CD14-positive monocyte (primary cell): ENCODE results near the gene NUP210. TPM values are rescaled to one million over a fixed set of nuclear protein-coding genes. Genes with fewer than 3 reads are reported as not detected.

ENCODE experiments used
- DNase-seq, 3 donors: peaks; one replicate each; pipeline ENCODE4 v3.0.0-alpha.2; 2011 to 2022
- H2AFZ ChIP-seq: 2 replicates; pipeline ENCODE4 v1.6.0; 2012; ENCODE audit warnings: mild to moderate bottlenecking, low read depth, low read length, inconsistent platforms; ENCODE audit not compliant: insufficient read depth, poor library complexity, severe bottlenecking
- H3K27ac ChIP-seq, 2 donors: 1 replicate in 1 of 2; 2 replicates in 1 of 2; pipeline ENCODE4 v1.5.1; 2012 to 2013; ENCODE audit warnings: low read length in 2 of 2, control low read depth in 1 of 2, inconsistent platforms in 1 of 2, low read depth in 1 of 2, mild to moderate bottlenecking in 1 of 2
- H3K27me3 ChIP-seq, 2 donors: one replicate each; pipeline versions ENCODE4 v1.6.0 to v1.6.1; 2011 to 2013; ENCODE audit warnings: low read length in 2 of 2; ENCODE audit not compliant: control insufficient read depth in 2 of 2, insufficient read depth in 2 of 2
- H3K36me3 ChIP-seq, 2 donors: replicated peaks in 1 of 2; 1 replicate in 1 of 2; 2 replicates in 1 of 2; pipeline versions ENCODE4 v1.5.1 to v1.6.1; 2012 to 2013; ENCODE audit warnings: low read length in 2 of 2, control low read depth in 1 of 2, inconsistent platforms in 1 of 2, mild to moderate bottlenecking in 1 of 2; ENCODE audit not compliant: insufficient read depth in 2 of 2, control insufficient read depth in 1 of 2
- H3K4me1 ChIP-seq, 2 donors: 1 replicate in 1 of 2; 2 replicates in 1 of 2; pipeline versions ENCODE4 v1.5.1 to v1.6.1; 2012 to 2013; ENCODE audit warnings: low read length in 2 of 2, control low read depth in 1 of 2, inconsistent platforms in 1 of 2, mild to moderate bottlenecking in 1 of 2, moderate library complexity in 1 of 2; ENCODE audit not compliant: insufficient read depth in 2 of 2, control insufficient read depth in 1 of 2
- H3K4me2 ChIP-seq: replicated peaks from 2 replicates; pipeline ENCODE3; 2012; ENCODE audit warnings: low read length, moderate library complexity, mild to moderate bottlenecking; ENCODE audit not compliant: poor library complexity, severe bottlenecking; ENCODE audit errors: extremely low read depth
- H3K4me3 ChIP-seq, 3 experiments: fragments of 200-600 bp in 1 of 3; sonication (generic) in 1 of 3; replicated peaks in 1 of 3; 1 replicate in 2 of 3; 2 replicates in 1 of 3; pipeline ENCODE4 v1.5.1; 2011 to 2013; ENCODE audit warnings: low read length in 3 of 3, mild to moderate bottlenecking in 3 of 3, control low read depth in 2 of 3, low read depth in 2 of 3, inconsistent platforms in 1 of 3, moderate library complexity in 1 of 3
- H3K79me2 ChIP-seq: 2 replicates; pipeline ENCODE4 v1.6.0; 2012; ENCODE audit warnings: mild to moderate bottlenecking, control low read depth, inconsistent platforms, low read length, moderate library complexity; ENCODE audit not compliant: insufficient read depth
- H3K9ac ChIP-seq: 2 replicates; pipeline ENCODE4 v1.6.0; 2017; ENCODE audit warnings: low read length, mild to moderate bottlenecking; ENCODE audit not compliant: insufficient read depth, poor library complexity, severe bottlenecking
- H3K9me3 ChIP-seq, 2 donors: replicated peaks in 1 of 2; 1 replicate in 1 of 2; 2 replicates in 1 of 2; pipeline versions ENCODE4 v1.5.1 to v1.6.1; 2012 to 2013; ENCODE audit warnings: low read length in 2 of 2, control low read depth in 1 of 2; ENCODE audit not compliant: control insufficient read depth in 1 of 2, insufficient read depth in 1 of 2
- H4K20me1 ChIP-seq: 2 replicates; pipeline ENCODE4 v1.6.0; 2012; ENCODE audit warnings: mild to moderate bottlenecking, low read length, control low read depth, moderate library complexity; ENCODE audit not compliant: insufficient read depth
- H3K27ac Mint-ChIP-seq, 7 donors: one replicate each; pipeline ENCODE4 v1.8.0; 2020; ENCODE audit warnings: mild to moderate bottlenecking in 7 of 7, mixed read lengths in 7 of 7, moderate library complexity in 6 of 7, inconsistent platforms in 2 of 7
- H3K27me3 Mint-ChIP-seq, 3 donors: one replicate each; pipeline ENCODE4 v1.8.0; 2021 to 2022; ENCODE audit warnings: low read depth in 3 of 3, mild to moderate bottlenecking in 3 of 3, mixed read lengths in 3 of 3, moderate library complexity in 3 of 3, inconsistent platforms in 1 of 3
- H3K36me3 Mint-ChIP-seq, 2 donors: one replicate each; pipeline ENCODE4 v1.8.0; 2020; ENCODE audit warnings: mixed read lengths in 2 of 2, inconsistent platforms in 1 of 2, mild to moderate bottlenecking in 1 of 2
- H3K4me1 Mint-ChIP-seq: one replicate; pipeline ENCODE4 v1.8.0; 2020; ENCODE audit warnings: mild to moderate bottlenecking, mixed read lengths
- H3K4me3 Mint-ChIP-seq, 2 donors: one replicate each; pipeline ENCODE4 v1.8.0; 2020; ENCODE audit warnings: mild to moderate bottlenecking in 2 of 2, mixed read lengths in 2 of 2, moderate library complexity in 1 of 2
- H3K9me3 Mint-ChIP-seq, 7 donors: one replicate each; pipeline ENCODE4 v1.8.0; 2020 to 2022; ENCODE audit warnings: mixed read lengths in 7 of 7, mild to moderate bottlenecking in 6 of 7, moderate library complexity in 6 of 7, inconsistent platforms in 2 of 7
- WGBS: methylation state at CpG from one replicate; pipeline ENCODE4 v1.1.5; 2013; ENCODE audit warnings: missing lambda C conversion rate; ENCODE audit not compliant: insufficient coverage; 5-methylcytosine and 5-hydroxymethylcytosine counted together
- intact Hi-C, 2 donors: fragments of 100-400 bp; cut with micrococcal nuclease; formaldehyde crosslinking; loops; one replicate each; pipeline versions ENCODE4 v1.15.0 to v1.15.1; 2023
- polyA plus RNA-seq, 3 donors: library from polyadenylated mRNA; depleted of rRNA in 1 of 3; unstranded in 2 of 3; stranded (reverse) in 1 of 3; fragments of 300-500 nt in 2 of 3; fragments of >200 nt in 1 of 3; fragmentation: Illumina TruSeq in 2 of 3; gene quantifications; 1 replicate in 2 of 3; 2 replicates in 1 of 3; pipeline ENCODE4 v1.2.3, GENCODE V29; 2012 to 2021
- TF ChIP-seq, protein P1 (sequence below): fragments of 200-600 bp; IDR thresholded peaks from one replicate; pipeline ENCODE4 v1.8.0; 2022; ENCODE audit warnings: antibody characterized with exemption, mild to moderate bottlenecking

Gene NUP210
- polyA plus RNA-seq, 3 donors, result 7.9 to 43.5 (median 13.0) TPM

DNA sequence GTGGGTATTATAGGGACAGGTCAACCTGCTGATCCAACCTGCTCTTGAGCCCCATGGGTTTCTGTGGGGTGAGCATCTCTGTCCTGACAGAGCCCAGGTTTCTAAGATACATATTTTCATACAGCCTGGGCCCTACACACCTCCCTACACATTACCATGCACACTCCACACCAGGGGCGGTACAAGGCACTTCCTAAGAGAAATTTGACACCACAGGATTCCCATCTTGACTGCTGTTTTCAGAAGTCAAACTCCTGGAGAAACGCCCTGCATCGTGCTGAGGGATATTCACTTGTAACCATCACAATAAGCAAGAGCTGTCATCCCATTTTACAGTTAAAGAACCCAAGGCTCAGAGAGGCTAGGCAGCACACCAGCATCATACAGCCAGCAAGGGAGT is 50.1 kb downstream of the NUP210 start:
- Histone ChIP-seq H3K27ac (no peak overlapping the region), H3K36me3 (peaks cover 85 to 96% of the 10 kb centered on the region in 2 donors), H2AFZ (no peak overlapping the region), H4K20me1 (no peaks in the 10 kb centered on the region), H3K4me1 (no peaks in the 10 kb centered on the region), H3K9me3 (no peaks in the 10 kb centered on the region), H3K27me3 (no peaks in the 10 kb centered on the region), H3K4me2 (no peak overlapping the region), H3K9ac (no peak overlapping the region), H3K79me2 (no peaks in the 10 kb centered on the region), H3K4me3 (no peak overlapping the region)
- intact Hi-C loops, result no loop called here
- no peaks in the 10 kb centered on the region for H3K4me1 Mint-ChIP-seq
- peaks cover 14 to 26% of the 10 kb centered on the region in 2 donors for H3K36me3 Mint-ChIP-seq
- peak overlapping the region in 3 of 7 donors; percentile 3 to 40 (median 3) for H3K27ac Mint-ChIP-seq
- 100% methylated on average over 3 of the region's 3 CpGs for WGBS
- no peaks in the 10 kb centered on the region for H3K9me3 Mint-ChIP-seq
- H3K4me3 Mint-ChIP-seq, result no peak overlapping the region
- TF ChIP-seq, protein P1, sequence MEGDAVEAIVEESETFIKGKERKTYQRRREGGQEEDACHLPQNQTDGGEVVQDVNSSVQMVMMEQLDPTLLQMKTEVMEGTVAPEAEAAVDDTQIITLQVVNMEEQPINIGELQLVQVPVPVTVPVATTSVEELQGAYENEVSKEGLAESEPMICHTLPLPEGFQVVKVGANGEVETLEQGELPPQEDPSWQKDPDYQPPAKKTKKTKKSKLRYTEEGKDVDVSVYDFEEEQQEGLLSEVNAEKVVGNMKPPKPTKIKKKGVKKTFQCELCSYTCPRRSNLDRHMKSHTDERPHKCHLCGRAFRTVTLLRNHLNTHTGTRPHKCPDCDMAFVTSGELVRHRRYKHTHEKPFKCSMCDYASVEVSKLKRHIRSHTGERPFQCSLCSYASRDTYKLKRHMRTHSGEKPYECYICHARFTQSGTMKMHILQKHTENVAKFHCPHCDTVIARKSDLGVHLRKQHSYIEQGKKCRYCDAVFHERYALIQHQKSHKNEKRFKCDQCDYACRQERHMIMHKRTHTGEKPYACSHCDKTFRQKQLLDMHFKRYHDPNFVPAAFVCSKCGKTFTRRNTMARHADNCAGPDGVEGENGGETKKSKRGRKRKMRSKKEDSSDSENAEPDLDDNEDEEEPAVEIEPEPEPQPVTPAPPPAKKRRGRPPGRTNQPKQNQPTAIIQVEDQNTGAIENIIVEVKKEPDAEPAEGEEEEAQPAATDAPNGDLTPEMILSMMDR, result no peak
- no peaks in the 10 kb centered on the region for H3K27me3 Mint-ChIP-seq
- DNase-seq, result no peak

- no peak overlapping the region for H3K4me3 ChIP-seq
- no peaks in the 10 kb centered on the region for H3K4me1 ChIP-seq
- intact Hi-C loops, result no loop called here
- no peaks in the 10 kb centered on the region for H3K27me3 ChIP-seq
- 96% methylated on average over 4 of the region's 6 CpGs for WGBS
- DNase-seq, result no peak
- H3K4me3 Mint-ChIP-seq, result no peak overlapping the region
- H3K9ac ChIP-seq, result no peak overlapping the region
- H3K27me3 Mint-ChIP-seq, result no peaks in the 10 kb centered on the region
- H3K9me3 ChIP-seq, result no peaks in the 10 kb centered on the region
- H3K36me3 Mint-ChIP-seq, result peaks cover 26 to 39% of the 10 kb centered on the region in 2 donors
- peak overlapping the region in 1 of 7 donors; percentile 1 for H3K27ac Mint-ChIP-seq
- peak overlapping the region in 1 of 2 donors; percentile 31 for H3K27ac ChIP-seq
- TF ChIP-seq, protein P1, result no peak
- H3K4me1 Mint-ChIP-seq, result no peaks in the 10 kb centered on the region
- no peaks in the 10 kb centered on the region for H3K79me2 ChIP-seq
- no peaks in the 10 kb centered on the region for H3K9me3 Mint-ChIP-seq
- H2AFZ ChIP-seq, result no peak overlapping the region
- H4K20me1 ChIP-seq, result no peaks in the 10 kb centered on the region
- H3K4me2 ChIP-seq, result no peak overlapping the region
- peaks cover 86 to 96% of the 10 kb centered on the region in 2 donors for H3K36me3 ChIP-seq
Measured at GRCh38 chr3:13368834-13369233, 51.3 kb downstream of the NUP210 start.
